SU-DHL-6 (cell line): Measurements from ENCODE around the gene CRISPLD2.

Experiments
- CTCF ChIP-seq: fragments of 200-600 bp; sonication (generic); IDR thresholded peaks from one replicate; pipeline ENCODE4 v1.5.1; 2017; ENCODE audit warnings: antibody characterized with exemption, mild to moderate bottlenecking, low read length, moderate library complexity; ENCODE audit not compliant: insufficient read depth, poor library complexity, severe bottlenecking
- EZH2phosphoT487 ChIP-seq: fragments of 200-600 bp; sonication (generic), shearing (Covaris generic); conservative IDR thresholded peaks from 2 replicates; pipeline ENCODE4 v1.6.1; 2018; ENCODE audit warnings: mild to moderate bottlenecking, antibody characterized with exemption, low read length, moderate library complexity, mixed read lengths

DNA sequence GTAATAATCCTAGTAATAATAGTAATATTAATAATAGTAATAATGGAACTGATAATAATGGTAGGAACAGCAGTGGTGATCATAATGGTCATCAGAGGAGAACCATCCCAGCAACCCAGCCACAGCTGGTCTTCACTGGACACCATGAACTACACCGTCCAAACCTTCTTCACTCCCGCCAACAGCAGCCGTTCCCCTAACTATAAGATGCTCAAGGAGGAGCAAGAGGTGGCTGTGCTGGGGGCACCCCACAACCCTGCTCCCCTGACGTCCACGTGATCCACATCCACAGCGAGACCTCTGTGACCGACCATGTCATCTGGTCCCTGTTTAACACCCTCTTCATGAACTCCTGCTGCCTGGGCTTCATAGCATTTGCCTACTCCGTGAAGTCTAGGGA lies 100.5 kb downstream of the CRISPLD2 start:
- no peak for TF ChIP-seq CTCF
- no peak for TF ChIP-seq EZH2phosphoT487
